GM12872 (cell line): ENCODE data around the gene FIGNL2.

Experiments used
- TF ChIP-seq, protein P1 (sequence below): IDR thresholded peaks from 3 replicates; pipeline ENCODE4 v1.5.1; 2011; ENCODE audit warnings: low read depth, mild to moderate bottlenecking, low read length, moderate library complexity; ENCODE audit not compliant: insufficient read depth

FIGNL2 gene

DNA sequence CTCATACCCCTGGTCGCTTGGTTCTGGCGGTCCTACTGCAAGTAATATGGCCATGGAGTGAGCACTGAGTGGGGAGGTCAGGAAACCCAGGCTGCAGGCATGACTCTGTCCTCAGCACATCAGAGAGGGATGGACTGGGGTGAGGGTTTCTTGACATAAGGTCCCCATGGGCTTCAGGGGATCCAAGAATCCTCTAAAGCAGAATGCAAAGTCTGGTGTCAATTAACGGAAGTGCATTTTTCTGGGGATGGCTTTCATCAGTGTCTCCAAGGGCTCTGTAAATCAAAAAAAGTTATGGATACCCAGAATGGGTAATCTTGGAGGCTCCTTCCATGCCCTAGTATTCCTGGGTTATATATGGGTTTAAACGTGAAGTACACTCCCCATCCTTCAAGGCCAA, 3.7 kb downstream of the FIGNL2 start:
- TF ChIP-seq, protein P1, sequence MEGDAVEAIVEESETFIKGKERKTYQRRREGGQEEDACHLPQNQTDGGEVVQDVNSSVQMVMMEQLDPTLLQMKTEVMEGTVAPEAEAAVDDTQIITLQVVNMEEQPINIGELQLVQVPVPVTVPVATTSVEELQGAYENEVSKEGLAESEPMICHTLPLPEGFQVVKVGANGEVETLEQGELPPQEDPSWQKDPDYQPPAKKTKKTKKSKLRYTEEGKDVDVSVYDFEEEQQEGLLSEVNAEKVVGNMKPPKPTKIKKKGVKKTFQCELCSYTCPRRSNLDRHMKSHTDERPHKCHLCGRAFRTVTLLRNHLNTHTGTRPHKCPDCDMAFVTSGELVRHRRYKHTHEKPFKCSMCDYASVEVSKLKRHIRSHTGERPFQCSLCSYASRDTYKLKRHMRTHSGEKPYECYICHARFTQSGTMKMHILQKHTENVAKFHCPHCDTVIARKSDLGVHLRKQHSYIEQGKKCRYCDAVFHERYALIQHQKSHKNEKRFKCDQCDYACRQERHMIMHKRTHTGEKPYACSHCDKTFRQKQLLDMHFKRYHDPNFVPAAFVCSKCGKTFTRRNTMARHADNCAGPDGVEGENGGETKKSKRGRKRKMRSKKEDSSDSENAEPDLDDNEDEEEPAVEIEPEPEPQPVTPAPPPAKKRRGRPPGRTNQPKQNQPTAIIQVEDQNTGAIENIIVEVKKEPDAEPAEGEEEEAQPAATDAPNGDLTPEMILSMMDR, result no peak

DNA sequence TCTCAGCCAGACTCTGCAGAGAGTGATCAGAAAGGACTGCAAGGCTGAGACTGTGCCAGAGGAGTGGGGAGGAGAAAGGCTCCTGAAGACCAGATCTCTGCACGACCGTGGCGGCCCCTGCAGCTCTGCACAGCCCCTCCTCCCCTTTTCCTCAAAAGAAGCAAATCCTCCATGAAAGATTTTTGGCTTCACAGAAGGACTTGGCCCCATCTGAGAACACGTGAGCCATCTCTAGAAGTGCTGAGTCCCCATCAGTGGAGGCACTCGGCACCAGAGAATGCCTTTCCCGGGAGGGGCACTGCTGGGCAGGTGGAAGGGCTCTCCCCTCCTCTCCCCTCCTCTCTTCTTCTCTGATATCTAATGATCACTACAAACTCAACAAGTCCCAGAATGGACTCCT, 6.8 kb downstream of the FIGNL2 start:
- TF ChIP-seq, protein P1, result no peak

DNA sequence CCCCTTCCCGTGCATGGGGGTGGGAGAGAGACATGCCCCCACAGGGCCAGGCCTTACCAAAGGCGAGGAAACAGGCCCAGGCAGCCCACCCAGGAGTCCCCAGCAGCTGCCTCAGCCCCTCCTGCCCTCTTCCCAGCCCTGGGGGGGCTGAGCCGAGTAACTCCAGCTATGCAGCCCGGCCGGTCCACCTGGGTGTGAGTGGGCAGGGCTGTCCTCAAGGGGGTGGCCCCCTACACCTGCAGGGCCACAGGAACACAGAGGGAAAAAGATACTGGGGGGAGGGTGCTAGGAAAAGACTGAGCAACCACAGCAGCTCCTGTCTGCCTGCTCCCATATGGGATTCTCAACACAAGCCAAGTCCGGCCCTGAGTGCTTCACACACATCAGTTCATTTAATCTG, 7.6 kb downstream of the FIGNL2 start:
- TF ChIP-seq, protein P1, result no peak

DNA sequence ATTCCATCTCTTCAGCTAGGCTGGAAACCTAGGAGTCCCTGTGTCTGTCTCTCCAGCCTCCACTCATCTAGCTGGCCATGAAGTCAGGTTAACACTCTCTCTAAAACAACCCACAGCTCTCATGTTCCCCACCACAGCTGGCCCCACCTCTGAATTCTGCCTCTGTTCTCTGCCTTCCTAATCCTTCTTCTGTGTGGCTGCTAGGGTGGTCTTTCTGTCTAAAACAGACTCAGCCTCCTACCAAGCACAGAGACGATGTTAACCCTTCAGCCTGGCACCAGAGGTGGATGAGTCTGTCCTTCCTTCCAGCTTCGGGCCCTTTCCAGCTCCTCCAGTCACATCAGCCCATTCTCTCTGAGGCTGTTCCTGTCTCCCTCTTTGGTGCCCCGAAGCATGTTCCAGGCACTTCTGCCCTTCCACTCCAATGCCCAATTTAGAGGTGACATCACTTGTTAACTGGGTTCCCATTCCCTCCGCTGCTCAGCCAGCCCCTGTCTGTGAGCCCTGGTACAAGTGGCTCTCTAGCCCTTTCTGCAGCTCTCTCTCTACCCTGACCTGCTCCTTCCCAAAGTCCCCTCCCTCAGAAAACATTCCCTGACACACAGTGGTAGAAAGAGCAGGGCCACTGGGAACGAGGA, 9.1 kb downstream of the FIGNL2 start:
- TF ChIP-seq, protein P1, result no peak

DNA sequence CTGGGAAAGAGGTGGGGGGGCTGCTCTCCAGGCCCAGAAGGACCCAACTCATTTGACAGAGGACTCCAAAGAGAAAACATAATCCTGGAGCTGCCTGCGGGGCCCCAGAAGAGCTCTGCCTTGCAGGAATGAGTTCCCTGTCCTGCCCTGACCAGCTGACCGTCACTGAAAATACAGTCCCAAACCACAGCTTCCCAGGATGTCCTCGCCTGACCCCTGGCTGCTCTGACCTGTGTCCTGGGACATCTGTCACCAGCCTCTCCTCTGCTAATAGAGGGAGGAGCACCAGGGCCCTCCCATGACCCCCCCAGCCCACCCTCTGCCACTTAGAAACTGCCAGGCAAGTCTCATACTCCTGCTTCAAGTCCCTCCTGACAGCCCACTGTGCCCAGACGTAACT, 9.8 kb downstream of the FIGNL2 start:
- TF ChIP-seq, protein P1, result no peak

DNA sequence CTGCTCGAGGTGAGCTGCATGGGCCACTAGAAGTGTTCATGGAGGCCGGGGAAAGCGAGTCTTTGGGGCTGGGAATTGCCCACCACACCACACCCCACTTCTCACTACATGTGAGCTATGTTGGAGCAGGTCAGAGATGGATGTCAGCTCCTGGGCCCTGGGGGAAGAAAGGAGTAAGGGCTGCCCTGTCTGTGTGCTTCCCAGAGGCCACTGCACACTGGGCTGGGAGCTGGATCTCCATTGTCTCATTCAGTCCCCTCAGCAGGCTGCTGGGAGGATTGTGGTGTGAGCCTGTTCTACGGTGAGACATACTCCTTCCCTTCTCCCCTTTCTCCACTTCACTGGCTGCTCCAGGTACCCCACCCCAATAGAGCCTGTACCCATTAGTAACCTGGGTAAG, 10.5 kb downstream of the FIGNL2 start:
- TF ChIP-seq, protein P1, result no peak

DNA sequence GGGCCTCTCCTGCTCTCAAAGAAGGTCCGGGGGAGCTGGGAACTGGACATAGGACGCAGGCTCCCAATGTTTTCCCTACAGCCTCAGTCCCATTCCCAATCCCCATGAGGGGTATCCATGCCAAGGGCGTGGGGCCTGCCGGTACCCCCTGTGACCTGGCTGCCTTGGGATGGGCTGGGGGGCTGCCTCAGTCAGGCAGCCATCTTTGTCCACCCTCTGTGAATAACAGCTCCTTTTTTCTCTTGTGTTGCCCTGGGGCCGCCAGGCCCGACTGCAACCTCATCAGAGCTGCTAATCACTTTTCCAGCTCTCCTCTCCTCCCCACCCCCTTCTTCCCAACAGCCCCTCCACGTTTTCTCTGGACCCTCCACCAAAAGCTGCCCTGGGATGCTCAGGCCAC, 11.2 kb downstream of the FIGNL2 start:
- TF ChIP-seq, protein P1, result no peak
